ENCODE data around the gene SESTD1. TPM values are rescaled to one million over a fixed set of nuclear protein-coding genes. Genes with fewer than 3 reads are reported as not detected.
A peak's percentile ranks its signal among the peaks of the same experiment; 100 is the strongest.

SESTD1 gene
- total and polyA plus RNA-seq, 2 experiments from 2014 or later: 12.6 to 21.6 TPM

DNA sequence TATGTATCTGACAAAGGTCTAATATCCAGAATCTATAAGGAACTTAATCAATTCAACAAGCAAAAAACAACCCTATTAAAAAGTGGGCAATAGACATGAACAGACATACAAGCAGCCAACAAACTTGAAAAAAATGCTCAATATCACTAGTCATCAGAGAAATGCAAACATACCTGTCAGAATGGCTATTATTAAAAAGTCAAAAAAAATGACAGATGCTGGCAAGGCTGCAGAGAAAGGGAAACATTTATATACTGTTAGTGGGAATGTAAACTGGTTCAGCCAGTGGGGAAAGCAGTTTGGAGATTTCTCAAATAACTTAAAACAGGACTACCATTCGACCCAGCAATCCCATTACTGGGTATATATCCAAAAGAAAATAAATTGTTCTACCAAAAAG is 21.6 kb downstream of the SESTD1 start (continued):
- TF ChIP-seq REST (IDR thresholded peaks at IDR 0.05; ENCODE audit: unreplicated experiment): no peak

DNA sequence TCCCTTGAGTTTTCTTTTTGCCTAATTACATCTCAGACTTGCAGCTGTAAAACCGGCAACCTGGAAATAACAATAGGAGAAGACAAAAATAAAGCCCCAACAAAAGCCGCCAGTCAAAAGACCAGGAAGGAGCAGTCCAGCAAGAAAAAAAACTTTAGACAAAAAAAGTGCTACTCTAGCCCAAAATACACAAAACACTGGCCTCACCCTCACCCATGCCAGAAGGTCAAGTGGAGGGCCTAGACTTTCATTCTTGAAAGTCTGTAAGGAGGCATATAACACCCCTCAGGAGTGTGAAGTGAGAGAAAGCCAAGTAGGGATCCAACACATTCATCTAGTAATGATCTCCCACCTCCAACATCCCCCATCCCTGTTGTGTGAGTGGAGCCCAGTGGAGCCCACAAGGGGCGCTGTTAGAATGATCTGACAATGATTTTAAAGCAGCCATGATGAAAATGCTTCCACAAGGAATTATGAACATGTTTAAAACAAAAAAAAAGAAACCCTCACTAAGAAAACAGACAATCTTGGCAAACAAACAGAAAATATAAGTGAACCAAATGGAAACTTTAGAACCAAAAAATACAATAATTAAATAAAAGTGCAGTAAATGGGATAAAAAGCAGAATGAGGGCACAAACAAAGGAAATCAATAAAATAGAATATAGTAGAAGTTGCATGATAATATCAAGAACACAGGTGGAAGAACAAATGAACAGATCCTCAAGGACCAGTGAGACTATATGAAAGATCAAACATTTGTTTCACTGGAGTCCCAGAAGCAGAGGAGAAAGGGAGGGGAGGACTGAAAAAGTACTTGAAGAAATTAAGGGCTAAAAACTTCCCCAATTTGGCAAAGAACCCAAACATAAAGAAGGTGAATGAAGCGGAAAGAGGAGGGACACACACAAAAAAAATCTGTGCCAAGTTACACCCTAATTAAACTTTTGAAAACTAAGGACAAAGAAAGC is 23.9 kb downstream of the SESTD1 start:
- H3K4me3 Mint-ChIP-seq: no peak overlapping the region
- Histone ChIP-seq H2AFZ (no peak overlapping the region), H3K4me3 (no peak overlapping the region), H3K27me3 (ENCODE audit: insufficient read depth) (no peaks in the 10 kb centered on the region), H3K4me1 (ENCODE audit: insufficient read depth) (peaks cover 24% of the 10 kb centered on the region), H3K36me3 (ENCODE audit: insufficient read depth) (no peaks in the 10 kb centered on the region), H3K9me2 (ENCODE audit: insufficient read depth) (no peaks in the 10 kb centered on the region), H3K79me2 (replicated peaks; ENCODE audit: insufficient read depth) (peaks cover 70% of the 10 kb centered on the region), H3K4me2 (no peak overlapping the region), H3F3A (replicated peaks; ENCODE audit: low read depth) (no peaks in the 10 kb centered on the region), H3K27ac (ENCODE audit: low read depth) (no peak overlapping the region), H4K20me1 (replicated peaks; ENCODE audit: insufficient read depth) (no peaks in the 10 kb centered on the region)
- 0 out of 2 replicates have a peak overlapping the region, but pooled peaks have one; percentile 29 for H3K27ac Mint-ChIP-seq
- ATAC-seq: peak; percentile 63; the same call in 2 of the 3 replicates
- H3K4me1 Mint-ChIP-seq: peaks cover 21% of the 10 kb centered on the region
- H3K36me3 Mint-ChIP-seq (ENCODE audit: low read depth): peaks cover 5% of the 10 kb centered on the region; the same call in 2 of the 3 replicates
- H3K27me3 Mint-ChIP-seq (ENCODE audit: insufficient read depth, low read depth, poor library complexity): no peaks in the 10 kb centered on the region
- H3K9me3 Mint-ChIP-seq: peaks cover 5% of the 10 kb centered on the region; the same call in 2 of the 3 replicates
- TF ChIP-seq STAT1 (IDR thresholded peaks at IDR 0.05; ENCODE audit: unreplicated experiment) (no peak), NANOG (IDR thresholded peaks at IDR 0.05; ENCODE audit: borderline replicate concordance) (no peak), EZH2phosphoT487 (IDR thresholded peaks at IDR 0.05; ENCODE audit: unreplicated experiment) (no peak), CREB1 (CRISPR knock-in tag; IDR thresholded peaks at IDR 0.05; ENCODE audit: low read depth) (no peak), EZH2 (IDR thresholded peaks at IDR 0.05; ENCODE audit: low read depth, unreplicated experiment) (no peak), JUNB (IDR thresholded peaks at IDR 0.05; ENCODE audit: unreplicated experiment) (no peak)
- TF ChIP-seq, protein P1, sequence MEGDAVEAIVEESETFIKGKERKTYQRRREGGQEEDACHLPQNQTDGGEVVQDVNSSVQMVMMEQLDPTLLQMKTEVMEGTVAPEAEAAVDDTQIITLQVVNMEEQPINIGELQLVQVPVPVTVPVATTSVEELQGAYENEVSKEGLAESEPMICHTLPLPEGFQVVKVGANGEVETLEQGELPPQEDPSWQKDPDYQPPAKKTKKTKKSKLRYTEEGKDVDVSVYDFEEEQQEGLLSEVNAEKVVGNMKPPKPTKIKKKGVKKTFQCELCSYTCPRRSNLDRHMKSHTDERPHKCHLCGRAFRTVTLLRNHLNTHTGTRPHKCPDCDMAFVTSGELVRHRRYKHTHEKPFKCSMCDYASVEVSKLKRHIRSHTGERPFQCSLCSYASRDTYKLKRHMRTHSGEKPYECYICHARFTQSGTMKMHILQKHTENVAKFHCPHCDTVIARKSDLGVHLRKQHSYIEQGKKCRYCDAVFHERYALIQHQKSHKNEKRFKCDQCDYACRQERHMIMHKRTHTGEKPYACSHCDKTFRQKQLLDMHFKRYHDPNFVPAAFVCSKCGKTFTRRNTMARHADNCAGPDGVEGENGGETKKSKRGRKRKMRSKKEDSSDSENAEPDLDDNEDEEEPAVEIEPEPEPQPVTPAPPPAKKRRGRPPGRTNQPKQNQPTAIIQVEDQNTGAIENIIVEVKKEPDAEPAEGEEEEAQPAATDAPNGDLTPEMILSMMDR (conservative IDR thresholded peaks at IDR 0.05; ENCODE audit: low read depth in 2 of 2): peak; percentile 55 to 73
- DNase-seq (ENCODE audit: low spot score): peak; percentile 54
